ENCODE measurements around the gene ADGRD1.

Gene ADGRD1

DNA sequence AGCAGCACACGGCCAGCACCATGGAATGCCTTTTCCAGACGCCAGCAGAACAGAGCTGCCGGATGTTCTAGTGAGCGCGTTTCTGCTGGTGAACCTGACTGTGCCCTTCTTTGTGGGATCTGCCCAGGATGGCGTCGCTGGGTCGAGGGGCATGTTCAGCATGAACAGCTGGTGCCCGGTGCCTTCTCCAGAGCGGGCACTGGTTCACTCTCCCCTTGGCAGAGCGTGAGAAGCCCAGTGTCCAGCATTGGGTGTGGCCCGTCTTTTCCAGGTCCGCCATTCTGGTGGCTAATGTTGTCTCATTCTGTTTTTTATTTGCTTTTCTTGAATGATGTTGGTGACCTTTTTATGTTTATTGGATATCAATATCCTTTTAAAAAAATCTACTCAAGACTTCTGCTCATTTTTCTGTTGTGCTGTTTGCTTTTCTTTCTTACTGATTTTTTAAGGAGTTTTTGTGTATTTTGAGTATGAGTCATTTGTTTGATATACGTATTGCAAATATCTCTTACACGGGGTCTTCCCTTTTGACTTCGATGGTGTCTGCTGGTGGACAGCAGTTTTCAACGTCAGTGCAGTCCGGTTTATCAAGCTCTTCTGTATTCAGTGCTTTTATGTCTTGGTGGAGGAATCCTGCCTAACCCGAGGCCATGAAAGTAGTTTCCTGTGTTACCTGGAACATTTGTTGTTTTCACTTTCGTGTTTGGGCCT is 74.3 kb downstream of the ADGRD1 start:
- H3K79me2 ChIP-seq (ENCODE audit: insufficient read depth, low read length): no peaks in the 10 kb centered on the region
- no peaks in the 10 kb centered on the region for H3K9me3 ChIP-seq (ENCODE audit: insufficient read depth, low read length, severe bottlenecking)
- TF ChIP-seq, protein P1, sequence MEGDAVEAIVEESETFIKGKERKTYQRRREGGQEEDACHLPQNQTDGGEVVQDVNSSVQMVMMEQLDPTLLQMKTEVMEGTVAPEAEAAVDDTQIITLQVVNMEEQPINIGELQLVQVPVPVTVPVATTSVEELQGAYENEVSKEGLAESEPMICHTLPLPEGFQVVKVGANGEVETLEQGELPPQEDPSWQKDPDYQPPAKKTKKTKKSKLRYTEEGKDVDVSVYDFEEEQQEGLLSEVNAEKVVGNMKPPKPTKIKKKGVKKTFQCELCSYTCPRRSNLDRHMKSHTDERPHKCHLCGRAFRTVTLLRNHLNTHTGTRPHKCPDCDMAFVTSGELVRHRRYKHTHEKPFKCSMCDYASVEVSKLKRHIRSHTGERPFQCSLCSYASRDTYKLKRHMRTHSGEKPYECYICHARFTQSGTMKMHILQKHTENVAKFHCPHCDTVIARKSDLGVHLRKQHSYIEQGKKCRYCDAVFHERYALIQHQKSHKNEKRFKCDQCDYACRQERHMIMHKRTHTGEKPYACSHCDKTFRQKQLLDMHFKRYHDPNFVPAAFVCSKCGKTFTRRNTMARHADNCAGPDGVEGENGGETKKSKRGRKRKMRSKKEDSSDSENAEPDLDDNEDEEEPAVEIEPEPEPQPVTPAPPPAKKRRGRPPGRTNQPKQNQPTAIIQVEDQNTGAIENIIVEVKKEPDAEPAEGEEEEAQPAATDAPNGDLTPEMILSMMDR (IDR thresholded peaks at IDR 0.05; ENCODE audit: borderline replicate concordance, extremely low read depth, low read length, poor library complexity, severe bottlenecking): no peak
- TF ChIP-seq EZH2 (IDR thresholded peaks at IDR 0.05; ENCODE audit: borderline replicate concordance, low read depth, low read length, severe bottlenecking): no peak
- H3K4me1 ChIP-seq (ENCODE audit: insufficient read depth, low read length): no peaks in the 10 kb centered on the region
- H4K20me1 ChIP-seq (ENCODE audit: insufficient read depth, low read length): no peaks in the 10 kb centered on the region
- no peak overlapping the region for H3K4me3 ChIP-seq (ENCODE audit: low read depth in 1 of 2, low read length in 2 of 2)
- no peak overlapping the region for H3K9ac ChIP-seq (ENCODE audit: low read depth, low read length)
- ATAC-seq (ENCODE audit: insufficient read depth, low read depth): no peak
- no peak for DNase-seq
- no peaks in the 10 kb centered on the region for H3K36me3 ChIP-seq (ENCODE audit: insufficient read depth, low read length)
- peaks cover 3% of the 10 kb centered on the region for H3K27me3 ChIP-seq (ENCODE audit: insufficient read depth, low read length, poor library complexity)
- no peak overlapping the region for H2AFZ ChIP-seq (ENCODE audit: low read depth, low read length)
- no peak overlapping the region for H3K4me2 ChIP-seq (ENCODE audit: insufficient read depth, low read length)
- no peak overlapping the region for H3K27ac ChIP-seq (ENCODE audit: low read length)

DNA sequence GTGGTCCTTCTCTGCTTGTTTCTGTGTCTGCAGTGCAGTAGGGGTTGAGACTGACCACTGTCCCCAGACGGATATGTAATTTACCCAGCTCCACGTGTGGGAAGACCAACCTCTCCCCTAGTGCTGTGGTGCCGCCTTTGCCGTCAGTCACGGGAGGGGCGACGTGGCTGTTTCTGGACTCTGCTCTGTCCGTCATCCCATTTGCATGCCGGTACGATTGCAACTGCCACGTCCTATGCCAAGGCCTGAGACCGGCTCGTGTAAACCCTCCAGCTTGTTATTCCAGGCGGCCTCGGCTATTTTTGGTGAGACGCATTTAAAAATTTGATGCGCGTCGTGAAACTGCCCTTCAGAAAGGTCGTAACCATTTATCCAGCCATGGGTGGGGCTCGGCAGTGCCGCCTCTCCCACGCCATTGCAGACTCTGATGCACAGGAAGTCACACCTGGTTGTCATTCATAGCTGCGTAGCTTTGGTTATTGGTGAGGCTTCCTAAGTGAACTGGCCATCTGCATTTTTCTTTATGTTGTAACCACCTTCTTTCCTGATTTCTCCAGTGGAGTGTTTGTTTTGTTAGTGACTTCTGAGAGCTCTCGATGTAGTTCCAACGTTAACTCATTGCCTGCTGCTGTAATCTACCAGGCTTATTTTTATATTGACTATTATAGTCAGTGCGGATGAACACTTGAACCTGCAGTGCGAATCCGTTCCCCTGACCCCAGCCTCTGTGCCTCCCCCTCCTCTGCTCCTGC is 75.1 kb downstream of the ADGRD1 start:
- Histone ChIP-seq H3K9me3 (ENCODE audit: insufficient read depth, low read length, severe bottlenecking) (no peaks in the 10 kb centered on the region), H3K4me3 (ENCODE audit: low read depth in 1 of 2, low read length in 2 of 2) (no peak overlapping the region), H3K36me3 (ENCODE audit: insufficient read depth, low read length) (no peaks in the 10 kb centered on the region), H4K20me1 (ENCODE audit: insufficient read depth, low read length) (no peaks in the 10 kb centered on the region), H3K4me1 (ENCODE audit: insufficient read depth, low read length) (no peaks in the 10 kb centered on the region), H3K79me2 (ENCODE audit: insufficient read depth, low read length) (no peaks in the 10 kb centered on the region), H3K9ac (ENCODE audit: low read depth, low read length) (no peak overlapping the region), H3K27me3 (ENCODE audit: insufficient read depth, low read length, poor library complexity) (peaks cover 3% of the 10 kb centered on the region), H3K4me2 (ENCODE audit: insufficient read depth, low read length) (no peak overlapping the region), H2AFZ (ENCODE audit: low read depth, low read length) (no peak overlapping the region), H3K27ac (ENCODE audit: low read length) (no peak overlapping the region)
- TF ChIP-seq EZH2 (IDR thresholded peaks at IDR 0.05; ENCODE audit: borderline replicate concordance, low read depth, low read length, severe bottlenecking): no peak
- TF ChIP-seq, protein P1 (IDR thresholded peaks at IDR 0.05; ENCODE audit: borderline replicate concordance, extremely low read depth, low read length, poor library complexity, severe bottlenecking): no peak
- DNase-seq (no peak), ATAC-seq (ENCODE audit: insufficient read depth, low read depth) (no peak)

DNA sequence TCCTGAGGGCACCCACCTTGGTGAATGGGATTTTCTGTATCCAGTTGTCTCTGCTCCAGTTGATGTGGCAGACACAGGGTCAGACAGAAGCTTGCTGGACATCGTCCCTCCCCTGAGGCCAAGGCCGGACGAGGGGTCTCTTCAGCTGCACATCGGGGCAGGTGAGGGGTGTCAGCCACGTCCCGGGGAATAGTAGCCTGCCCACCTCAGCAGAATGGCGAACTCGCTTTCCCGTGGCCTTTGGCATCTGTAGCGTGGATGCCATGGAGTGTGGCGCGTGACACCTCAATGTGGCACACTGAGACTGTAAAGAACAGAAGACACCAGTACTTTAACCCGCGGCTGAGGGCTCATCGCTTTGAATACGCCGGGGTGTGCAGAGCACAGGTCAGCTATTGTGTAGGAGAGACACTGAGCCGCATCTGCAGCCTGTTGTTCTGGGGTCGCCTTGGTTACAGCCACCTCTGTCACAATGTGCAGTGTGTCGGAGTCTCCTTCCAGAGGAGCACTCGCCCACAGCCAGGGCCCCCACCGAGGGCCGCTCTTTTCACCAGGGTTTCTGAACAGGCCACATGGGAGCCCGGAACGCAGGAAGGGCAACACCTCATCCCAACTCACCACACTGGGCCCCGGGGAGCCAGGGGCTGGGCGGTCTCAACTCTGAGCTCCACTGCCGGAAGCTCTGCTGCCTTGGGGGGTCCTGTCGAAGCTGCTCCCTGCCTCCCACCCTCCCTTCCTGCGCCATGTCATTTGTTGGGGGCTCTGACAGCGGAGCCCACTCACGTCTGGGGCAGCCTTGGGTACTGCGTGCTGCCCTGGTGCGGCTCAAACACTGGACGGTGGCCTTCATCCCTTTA is 77.0 kb downstream of the ADGRD1 start:
- Histone ChIP-seq H3K27ac (ENCODE audit: low read length) (no peak overlapping the region), H4K20me1 (ENCODE audit: insufficient read depth, low read length) (no peaks in the 10 kb centered on the region)

More for the DNA sequence above, 77.0 kb downstream of the ADGRD1 start:
- Histone ChIP-seq H2AFZ (ENCODE audit: low read depth, low read length) (no peak overlapping the region), H3K36me3 (ENCODE audit: insufficient read depth, low read length) (no peaks in the 10 kb centered on the region), H3K9me3 (ENCODE audit: insufficient read depth, low read length, severe bottlenecking) (no peaks in the 10 kb centered on the region), H3K4me2 (ENCODE audit: insufficient read depth, low read length) (no peak overlapping the region), H3K4me3 (ENCODE audit: low read depth in 1 of 2, low read length in 2 of 2) (no peak overlapping the region), H3K27me3 (ENCODE audit: insufficient read depth, low read length, poor library complexity) (no peaks in the 10 kb centered on the region), H3K79me2 (ENCODE audit: insufficient read depth, low read length) (no peaks in the 10 kb centered on the region), H3K9ac (ENCODE audit: low read depth, low read length) (no peak overlapping the region), H3K4me1 (ENCODE audit: insufficient read depth, low read length) (no peaks in the 10 kb centered on the region)
- DNase-seq (no peak), ATAC-seq (ENCODE audit: insufficient read depth, low read depth) (no peak)
- TF ChIP-seq, protein P1 (IDR thresholded peaks at IDR 0.05; ENCODE audit: borderline replicate concordance, extremely low read depth, low read length, poor library complexity, severe bottlenecking): no peak
- no peak for TF ChIP-seq EZH2 (IDR thresholded peaks at IDR 0.05; ENCODE audit: borderline replicate concordance, low read depth, low read length, severe bottlenecking)

Measured in DND-41 (cell line).